ENCODE results near the gene CAMK1D. TPM values are rescaled to one million over a fixed set of nuclear protein-coding genes. Genes with fewer than 3 reads are reported as not detected.

The CAMK1D gene
- total RNA-seq, 3 donors from 2014 or later: 4.4 to 17.3 (median 5.2) TPM

DNA sequence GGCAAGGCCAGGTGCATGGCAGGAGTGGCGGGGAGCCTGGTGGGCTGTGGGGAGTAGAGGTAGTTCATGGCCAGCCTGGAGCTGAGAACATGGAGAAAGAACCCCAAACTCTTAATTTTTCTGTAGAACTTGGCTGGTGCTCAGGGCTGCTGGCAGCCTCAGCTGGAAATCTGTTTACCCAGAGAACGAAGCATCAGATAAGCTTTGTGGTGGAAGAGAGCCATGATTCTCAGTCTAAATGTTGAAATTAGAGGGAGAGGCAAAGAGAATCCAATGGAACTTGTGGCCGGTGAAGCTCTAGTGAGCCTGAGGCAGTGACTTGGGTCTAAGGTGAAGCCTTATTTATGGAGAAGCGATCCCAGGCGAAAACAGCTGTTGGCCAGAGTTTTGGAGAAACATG, 525.8 kb downstream of the CAMK1D start:
- H3K27me3 ChIP-seq: no peaks in the 10 kb centered on the region
- H3K4me3 ChIP-seq: no peak overlapping the region
- DNase-seq (ENCODE audit: low spot score in 2 of 2): peak in 1 of 2 donors; percentile 20
- TF ChIP-seq POLR2AphosphoS5 (IDR thresholded peaks at IDR 0.05) (no peak), CTCF (IDR thresholded peaks at IDR 0.05) (no peak), POLR2A (IDR thresholded peaks at IDR 0.05) (no peak)
- no peaks in the 10 kb centered on the region for H3K9me3 ChIP-seq
- H3K36me3 ChIP-seq: no peaks in the 10 kb centered on the region
- H3K4me1 ChIP-seq: peaks cover 0 to 2% of the 10 kb centered on the region in 2 donors
- intact Hi-C loops (cut with DNase I; ENCODE audit: low total_unique reads): no loop called here
- H3K27ac ChIP-seq: peak overlapping the region in 1 of 2 donors; percentile 32

DNA sequence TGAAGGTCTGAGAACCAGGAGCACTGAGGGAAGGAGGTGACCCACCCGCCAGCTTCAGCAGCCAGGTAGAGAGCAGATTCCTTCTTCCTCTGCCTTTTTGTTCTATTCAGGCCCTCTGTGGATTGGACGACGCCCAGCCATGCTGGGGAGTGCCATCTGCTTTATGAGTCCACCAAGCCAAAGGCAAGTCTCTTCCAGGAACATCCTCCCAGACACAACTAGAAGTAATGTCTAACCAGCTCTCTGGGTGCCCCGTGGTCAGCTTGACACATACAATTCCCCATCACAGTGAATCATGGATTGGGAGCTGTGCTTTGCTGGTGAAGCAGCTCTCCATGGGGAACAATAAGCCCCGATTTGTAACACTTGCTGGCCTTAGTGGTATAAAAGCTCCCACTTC, 526.9 kb downstream of the CAMK1D start:
- Histone ChIP-seq H3K27me3 (no peaks in the 10 kb centered on the region), H3K36me3 (no peaks in the 10 kb centered on the region), H3K4me1 (peaks cover 0 to 2% of the 10 kb centered on the region in 2 donors), H3K9me3 (no peaks in the 10 kb centered on the region), H3K27ac (peak overlapping the region in 1 of 2 donors; percentile 7), H3K4me3 (no peak overlapping the region)
- intact Hi-C loops (cut with DNase I; ENCODE audit: low total_unique reads): no loop called here
- no peak for TF ChIP-seq POLR2A (IDR thresholded peaks at IDR 0.05)
- TF ChIP-seq POLR2AphosphoS5 (IDR thresholded peaks at IDR 0.05): no peak
- TF ChIP-seq CTCF (IDR thresholded peaks at IDR 0.05): no peak
- no peak for DNase-seq (ENCODE audit: low spot score in 2 of 2)

DNA sequence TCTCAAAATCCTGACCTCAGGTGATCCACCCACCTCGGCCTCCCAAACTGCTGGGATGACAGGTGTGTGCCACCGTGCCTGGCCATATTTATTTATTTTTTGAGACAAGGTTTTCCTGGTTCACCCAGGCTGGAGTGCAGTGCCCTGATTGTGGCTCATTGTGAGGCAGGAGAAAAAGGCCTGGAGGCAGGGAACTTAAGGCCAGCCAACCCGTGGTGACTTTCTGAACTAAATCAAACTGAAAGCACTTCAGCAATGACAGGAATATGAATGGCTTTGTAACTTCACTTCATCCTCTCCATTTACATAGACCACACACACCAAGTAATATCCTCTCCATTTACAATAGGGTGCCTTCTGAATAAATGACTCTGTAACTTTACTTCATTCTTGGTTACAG, 527.8 kb downstream of the CAMK1D start:
- no peaks in the 10 kb centered on the region for H3K36me3 ChIP-seq
- peaks cover 0 to 2% of the 10 kb centered on the region in 2 donors for H3K4me1 ChIP-seq
- H3K27me3 ChIP-seq: no peaks in the 10 kb centered on the region
- H3K27ac ChIP-seq: no peak overlapping the region
- no peak for DNase-seq (ENCODE audit: low spot score in 2 of 2)
- H3K4me3 ChIP-seq: no peak overlapping the region
- H3K9me3 ChIP-seq: no peaks in the 10 kb centered on the region
- TF ChIP-seq POLR2A (IDR thresholded peaks at IDR 0.05) (no peak), POLR2AphosphoS5 (IDR thresholded peaks at IDR 0.05) (no peak), CTCF (IDR thresholded peaks at IDR 0.05) (no peak)
- intact Hi-C loops (cut with DNase I; ENCODE audit: low total_unique reads): no loop called here

DNA sequence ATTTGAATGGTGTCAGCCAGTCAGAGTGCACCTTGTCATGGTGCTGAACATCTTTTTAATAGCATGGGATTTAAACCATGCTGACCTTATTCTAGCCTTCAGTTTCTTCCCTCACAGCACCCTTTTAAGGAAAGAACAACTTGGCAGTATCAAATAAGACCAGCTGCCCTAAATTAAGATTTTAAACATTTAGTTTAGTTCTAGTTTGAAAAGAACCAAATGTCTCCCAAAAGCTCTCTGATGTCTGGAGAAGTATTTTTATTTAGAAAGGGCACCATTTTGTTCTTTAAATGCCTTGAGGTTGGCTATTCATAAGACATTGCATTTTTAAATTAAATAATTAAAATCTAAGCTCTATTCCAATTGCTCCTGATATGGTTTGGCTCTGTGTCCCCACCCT, 531.1 kb downstream of the CAMK1D start:
- H3K9me3 ChIP-seq: no peaks in the 10 kb centered on the region
- H3K4me1 ChIP-seq: peaks cover 0 to 2% of the 10 kb centered on the region in 2 donors
- DNase-seq (ENCODE audit: low spot score in 2 of 2): no peak
- no peak overlapping the region for H3K27ac ChIP-seq
- H3K4me3 ChIP-seq: no peak overlapping the region
- no peaks in the 10 kb centered on the region for H3K36me3 ChIP-seq
- H3K27me3 ChIP-seq: no peaks in the 10 kb centered on the region
- TF ChIP-seq POLR2AphosphoS5 (IDR thresholded peaks at IDR 0.05) (no peak), CTCF (IDR thresholded peaks at IDR 0.05) (no peak), POLR2A (IDR thresholded peaks at IDR 0.05) (no peak)
- intact Hi-C loops (cut with DNase I; ENCODE audit: low total_unique reads): no loop called here

DNA sequence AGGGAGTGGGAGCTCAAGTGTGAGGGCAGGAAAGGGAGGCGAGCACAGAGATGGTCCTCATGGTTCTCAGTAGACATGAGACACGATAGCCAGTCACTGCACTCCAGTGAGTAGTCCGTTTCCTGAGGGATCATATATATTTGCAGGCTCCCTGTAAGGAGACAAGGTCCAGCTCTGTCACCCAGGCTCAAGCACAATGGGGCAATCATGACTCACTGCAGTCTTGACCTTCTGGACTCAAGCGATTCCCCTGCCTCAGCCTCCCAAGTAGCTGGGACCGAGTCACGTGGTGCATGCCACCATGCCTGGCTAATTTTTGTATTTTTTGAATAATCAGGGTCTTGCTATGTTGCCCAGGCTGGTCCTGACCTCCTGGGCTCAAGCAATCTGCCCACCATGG, 535.5 kb downstream of the CAMK1D start:
- H3K9me3 ChIP-seq: no peaks in the 10 kb centered on the region
- TF ChIP-seq POLR2AphosphoS5 (IDR thresholded peaks at IDR 0.05) (no peak), POLR2A (IDR thresholded peaks at IDR 0.05) (no peak), CTCF (IDR thresholded peaks at IDR 0.05) (no peak)
- no peak overlapping the region for H3K4me3 ChIP-seq
- H3K4me1 ChIP-seq: no peaks in the 10 kb centered on the region
- no peak for DNase-seq (ENCODE audit: low spot score in 2 of 2)
- H3K27ac ChIP-seq: no peak overlapping the region
- intact Hi-C loops (cut with DNase I; ENCODE audit: low total_unique reads): no loop called here
- no peaks in the 10 kb centered on the region for H3K27me3 ChIP-seq
- no peaks in the 10 kb centered on the region for H3K36me3 ChIP-seq

Other genes with a start within 250 kb of the CAMK1D start
- gene SEC61A2, start 219.9 kb upstream of the CAMK1D start, total RNA-seq: 10 to 100 TPM in 2 of 3 donors, 1 to 10 TPM in 1; 6.2 to 15.7 (median 10.2) TPM
- 10 to 100 TPM; 44.3 to 54.4 (median 49.3) TPM for gene NUDT5, start 153.7 kb upstream of the CAMK1D start, total RNA-seq
- gene CDC123, start 153.4 kb upstream of the CAMK1D start, total RNA-seq: 10 to 100 TPM; 61.6 to 87.5 (median 86.7) TPM

Data from breast epithelium (tissue), 4 donors.